Peyer's patch (tissue), 4 donors: ENCODE data around the gene USH1C.

Source experiments
- POLR2A ChIP-seq, 2 donors: fragments of 450-650 bp; IDR thresholded peaks; one replicate each; pipeline ENCODE4 v1.5.1; 2017; ENCODE audit warnings: antibody characterized with exemption in 2 of 2, mild to moderate bottlenecking in 2 of 2, moderate library complexity in 2 of 2
- TF ChIP-seq, protein P1 (sequence below), 6 experiments: fragments of 450-650 bp in 4 of 6; fragments of 200-600 bp in 2 of 6; sonication (generic) in 1 of 6; IDR thresholded peaks; one replicate each; pipeline ENCODE4 v1.5.1; 2017 to 2019; ENCODE audit warnings: antibody characterized with exemption in 6 of 6, mild to moderate bottlenecking in 3 of 6, moderate library complexity in 1 of 6

DNA sequence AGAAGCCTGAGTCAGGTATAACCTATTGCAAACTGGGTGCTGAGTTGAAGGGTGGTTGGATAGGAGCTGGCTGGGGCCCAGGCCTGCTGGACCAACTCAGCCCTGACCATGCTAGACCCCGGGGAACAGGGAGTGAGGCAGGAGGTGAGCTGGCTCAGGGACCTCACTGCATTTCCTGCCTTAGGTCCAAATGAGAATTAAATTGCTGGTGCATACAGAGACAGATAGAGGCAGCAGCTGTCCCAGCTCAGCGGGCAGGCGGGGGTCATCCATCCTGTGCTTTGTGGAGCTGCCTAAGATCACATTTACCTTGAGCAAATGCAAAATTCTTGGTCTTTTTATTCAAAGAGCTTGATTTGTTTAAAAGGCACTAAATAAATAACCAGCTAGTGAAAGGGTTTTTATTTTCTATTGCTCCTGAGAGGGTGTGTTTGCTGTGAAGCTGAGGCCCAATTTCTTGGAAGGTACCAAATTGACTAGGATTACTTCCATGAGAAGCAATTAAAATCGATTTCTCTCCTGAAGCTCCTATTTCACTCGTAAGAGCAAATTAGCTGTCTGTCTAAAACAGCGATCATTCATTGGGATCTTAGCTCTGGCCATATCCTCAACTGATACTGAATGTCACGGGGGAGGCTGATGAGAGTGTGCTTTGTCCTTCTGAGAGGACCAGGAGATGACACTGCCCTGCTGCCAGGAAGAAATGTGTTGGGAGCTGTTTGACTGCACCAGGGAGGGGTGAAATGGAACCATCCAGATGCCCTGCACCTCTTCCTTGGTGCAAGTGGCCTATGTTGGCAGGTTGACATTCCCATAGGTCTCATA lies 24.9 kb downstream of the USH1C start:
- TF ChIP-seq, protein P1, sequence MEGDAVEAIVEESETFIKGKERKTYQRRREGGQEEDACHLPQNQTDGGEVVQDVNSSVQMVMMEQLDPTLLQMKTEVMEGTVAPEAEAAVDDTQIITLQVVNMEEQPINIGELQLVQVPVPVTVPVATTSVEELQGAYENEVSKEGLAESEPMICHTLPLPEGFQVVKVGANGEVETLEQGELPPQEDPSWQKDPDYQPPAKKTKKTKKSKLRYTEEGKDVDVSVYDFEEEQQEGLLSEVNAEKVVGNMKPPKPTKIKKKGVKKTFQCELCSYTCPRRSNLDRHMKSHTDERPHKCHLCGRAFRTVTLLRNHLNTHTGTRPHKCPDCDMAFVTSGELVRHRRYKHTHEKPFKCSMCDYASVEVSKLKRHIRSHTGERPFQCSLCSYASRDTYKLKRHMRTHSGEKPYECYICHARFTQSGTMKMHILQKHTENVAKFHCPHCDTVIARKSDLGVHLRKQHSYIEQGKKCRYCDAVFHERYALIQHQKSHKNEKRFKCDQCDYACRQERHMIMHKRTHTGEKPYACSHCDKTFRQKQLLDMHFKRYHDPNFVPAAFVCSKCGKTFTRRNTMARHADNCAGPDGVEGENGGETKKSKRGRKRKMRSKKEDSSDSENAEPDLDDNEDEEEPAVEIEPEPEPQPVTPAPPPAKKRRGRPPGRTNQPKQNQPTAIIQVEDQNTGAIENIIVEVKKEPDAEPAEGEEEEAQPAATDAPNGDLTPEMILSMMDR (IDR thresholded peaks at IDR 0.05) = no peak
- TF ChIP-seq POLR2A (IDR thresholded peaks at IDR 0.05) = no peak
